ENCODE results near the gene CIBAR2. TPM values are rescaled to one million over a fixed set of nuclear protein-coding genes. Genes with fewer than 3 reads are reported as not detected.
A peak's percentile ranks its signal among the peaks of the same experiment; 100 is the strongest.

CIBAR2 gene
- total RNA-seq, 2 donors from 2014 or later: not detected

- no peak for TF ChIP-seq CTCF (IDR thresholded peaks at IDR 0.05)
- no peak for TF ChIP-seq POLR2A (IDR thresholded peaks at IDR 0.05)
- TF ChIP-seq POLR2AphosphoS5 (IDR thresholded peaks at IDR 0.05): peak; percentile 24
- WGBS: 86% methylated on average over 13 of the region's 13 CpGs
- H3K36me3 ChIP-seq: no peaks in the 10 kb centered on the region
Observed at GRCh38 chr16:85065099-85065498, 47.2 kb downstream of the CIBAR2 start.

GRCh38 chr16:85064186-85064585 is 48.1 kb downstream of the CIBAR2 start:
- WGBS: 95% methylated on average over 6 of the region's 6 CpGs
- no peaks in the 10 kb centered on the region for H3K36me3 ChIP-seq
- intact Hi-C loops (cut with DNase I): no loop called here

More at GRCh38 chr16:85065099-85065498, 47.2 kb downstream of the CIBAR2 start:
- no peak overlapping the region for H3K27ac ChIP-seq
- no peak overlapping the region for H3K4me3 ChIP-seq
- no peaks in the 10 kb centered on the region for H3K4me1 ChIP-seq (replicated peaks)
- H3K27me3 ChIP-seq (replicated peaks; ENCODE audit: insufficient read depth): no peaks in the 10 kb centered on the region
- no peaks in the 10 kb centered on the region for H3K9me3 ChIP-seq
- DNase-seq (ENCODE audit: low spot score): no peak
- intact Hi-C loops (cut with DNase I): no loop called here

GRCh38 chr16:85062845-85063244 is 49.4 kb downstream of the CIBAR2 start:
- no peaks in the 10 kb centered on the region for H3K36me3 ChIP-seq
- H3K27me3 ChIP-seq (replicated peaks; ENCODE audit: insufficient read depth): no peaks in the 10 kb centered on the region
- no peaks in the 10 kb centered on the region for H3K4me1 ChIP-seq (replicated peaks)
- 83% methylated on average over 10 of the region's 11 CpGs for WGBS
- TF ChIP-seq POLR2A (IDR thresholded peaks at IDR 0.05) (no peak), CTCF (IDR thresholded peaks at IDR 0.05) (no peak), POLR2AphosphoS5 (IDR thresholded peaks at IDR 0.05) (no peak)
- no peak overlapping the region for H3K4me3 ChIP-seq
- H3K9me3 ChIP-seq: no peaks in the 10 kb centered on the region
- H3K27ac ChIP-seq: no peak overlapping the region
- DNase-seq (ENCODE audit: low spot score): no peak
- intact Hi-C loops (cut with DNase I): no loop called here

More at GRCh38 chr16:85064186-85064585, 48.1 kb downstream of the CIBAR2 start:
- Histone ChIP-seq H3K9me3 (no peaks in the 10 kb centered on the region), H3K4me3 (no peak overlapping the region), H3K27ac (no peak overlapping the region), H3K4me1 (replicated peaks) (no peaks in the 10 kb centered on the region), H3K27me3 (replicated peaks; ENCODE audit: insufficient read depth) (no peaks in the 10 kb centered on the region)
- DNase-seq (ENCODE audit: low spot score): no peak
- no peak for TF ChIP-seq POLR2AphosphoS5 (IDR thresholded peaks at IDR 0.05)
- TF ChIP-seq CTCF (IDR thresholded peaks at IDR 0.05): no peak
- TF ChIP-seq POLR2A (IDR thresholded peaks at IDR 0.05): no peak

- TF ChIP-seq POLR2A (IDR thresholded peaks at IDR 0.05) (no peak), CTCF (IDR thresholded peaks at IDR 0.05) (no peak), POLR2AphosphoS5 (IDR thresholded peaks at IDR 0.05) (no peak)
- no peaks in the 10 kb centered on the region for H3K27me3 ChIP-seq (replicated peaks; ENCODE audit: insufficient read depth)
- no peaks in the 10 kb centered on the region for H3K36me3 ChIP-seq
- no peak overlapping the region for H3K4me3 ChIP-seq
- 88% methylated on average over 9 of the region's 9 CpGs for WGBS
- H3K9me3 ChIP-seq: no peaks in the 10 kb centered on the region
- DNase-seq (ENCODE audit: low spot score): no peak
- intact Hi-C loops (cut with DNase I): no loop called here
- no peak overlapping the region for H3K27ac ChIP-seq
- H3K4me1 ChIP-seq (replicated peaks): no peaks in the 10 kb centered on the region
Observed at GRCh38 chr16:85062323-85062722, 49.9 kb downstream of the CIBAR2 start.

GRCh38 chr16:85061566-85061965 is 50.7 kb downstream of the CIBAR2 start:
- no peak overlapping the region for H3K27ac ChIP-seq
- 94% methylated on average over 8 of the region's 8 CpGs for WGBS
- no peak overlapping the region for H3K4me3 ChIP-seq
- no peaks in the 10 kb centered on the region for H3K4me1 ChIP-seq (replicated peaks)
- intact Hi-C loops (cut with DNase I): no loop called here
- no peak for DNase-seq (ENCODE audit: low spot score)
- H3K36me3 ChIP-seq: no peaks in the 10 kb centered on the region
- no peak for TF ChIP-seq POLR2A (IDR thresholded peaks at IDR 0.05)
- TF ChIP-seq POLR2AphosphoS5 (IDR thresholded peaks at IDR 0.05): no peak
- TF ChIP-seq CTCF (IDR thresholded peaks at IDR 0.05): no peak
- H3K9me3 ChIP-seq: no peaks in the 10 kb centered on the region
- no peaks in the 10 kb centered on the region for H3K27me3 ChIP-seq (replicated peaks; ENCODE audit: insufficient read depth)
